ENCODE measurements around the gene LRP1-AS. TPM values are rescaled to one million over a fixed set of nuclear protein-coding genes. Genes with fewer than 3 reads are reported as not detected.

The LRP1-AS gene
- total RNA-seq, 1 experiment from 2014 or later: not detected

DNA sequence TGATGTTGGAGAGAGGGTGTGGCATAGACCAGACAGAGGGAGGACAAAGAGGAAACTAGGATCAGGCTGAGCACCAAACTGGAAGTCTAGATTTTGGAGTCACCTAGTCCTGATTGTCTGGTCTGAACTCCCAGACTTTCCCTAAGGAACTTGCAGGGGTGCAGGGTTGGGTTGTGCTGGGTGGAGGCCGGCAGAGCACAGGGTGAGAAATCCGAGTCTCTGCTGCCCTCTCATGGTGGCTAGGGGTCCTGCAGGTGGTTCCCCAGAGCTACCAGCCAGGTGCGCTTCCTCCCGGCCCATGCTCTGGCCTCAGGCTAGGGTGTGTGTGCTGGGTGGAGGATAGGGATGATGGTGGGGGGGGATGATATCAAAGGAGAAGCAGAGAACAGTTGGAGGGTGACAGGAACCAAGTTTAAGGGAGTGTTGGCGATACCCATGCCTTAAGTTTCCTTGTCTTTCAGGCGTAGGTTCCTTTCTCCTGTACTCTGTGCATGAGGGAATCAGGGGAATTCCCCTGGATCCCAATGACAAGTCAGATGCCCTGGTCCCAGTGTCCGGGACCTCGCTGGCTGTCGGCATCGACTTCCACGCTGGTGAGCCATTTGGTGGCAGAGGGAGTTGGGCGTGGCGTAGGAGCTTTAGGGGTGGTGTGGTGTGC lies 35.6 kb upstream of the LRP1-AS start:
- H3K36me3 ChIP-seq (ENCODE audit: control insufficient read depth, insufficient read depth, low read length): no peaks in the 10 kb centered on the region
- H3K9me3 ChIP-seq (ENCODE audit: control insufficient read depth, insufficient read depth, low read depth, low read length): no peaks in the 10 kb centered on the region
- intact Hi-C loops (cut with micrococcal nuclease; ENCODE audit: unreplicated experiment) (no loop called here), in situ Hi-C loops (cut with HindIII; ENCODE audit: low pct_unique_long_range_greater_than_20kb, low sequenced_read_pairs) (no loop called here)
- ATAC-seq (peak; percentile 95), DNase-seq (ENCODE audit: low read depth, low spot score) (peak; percentile 59)
- no peak overlapping the region for H3K27ac ChIP-seq (ENCODE audit: low read length)
- no peaks in the 10 kb centered on the region for H3K4me1 ChIP-seq (ENCODE audit: control insufficient read depth, insufficient read depth, low read length)
- TF ChIP-seq POLR2AphosphoS5 (IDR thresholded peaks at IDR 0.05; ENCODE audit: low read depth, low read length) (no peak), SIN3A (IDR thresholded peaks at IDR 0.05; ENCODE audit: borderline replicate concordance, insufficient read depth, low read depth, low read length) (no peak)
- TF ChIP-seq, protein P1, sequence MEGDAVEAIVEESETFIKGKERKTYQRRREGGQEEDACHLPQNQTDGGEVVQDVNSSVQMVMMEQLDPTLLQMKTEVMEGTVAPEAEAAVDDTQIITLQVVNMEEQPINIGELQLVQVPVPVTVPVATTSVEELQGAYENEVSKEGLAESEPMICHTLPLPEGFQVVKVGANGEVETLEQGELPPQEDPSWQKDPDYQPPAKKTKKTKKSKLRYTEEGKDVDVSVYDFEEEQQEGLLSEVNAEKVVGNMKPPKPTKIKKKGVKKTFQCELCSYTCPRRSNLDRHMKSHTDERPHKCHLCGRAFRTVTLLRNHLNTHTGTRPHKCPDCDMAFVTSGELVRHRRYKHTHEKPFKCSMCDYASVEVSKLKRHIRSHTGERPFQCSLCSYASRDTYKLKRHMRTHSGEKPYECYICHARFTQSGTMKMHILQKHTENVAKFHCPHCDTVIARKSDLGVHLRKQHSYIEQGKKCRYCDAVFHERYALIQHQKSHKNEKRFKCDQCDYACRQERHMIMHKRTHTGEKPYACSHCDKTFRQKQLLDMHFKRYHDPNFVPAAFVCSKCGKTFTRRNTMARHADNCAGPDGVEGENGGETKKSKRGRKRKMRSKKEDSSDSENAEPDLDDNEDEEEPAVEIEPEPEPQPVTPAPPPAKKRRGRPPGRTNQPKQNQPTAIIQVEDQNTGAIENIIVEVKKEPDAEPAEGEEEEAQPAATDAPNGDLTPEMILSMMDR (IDR thresholded peaks at IDR 0.05): peak; percentile 94
- ChIA-PET CTCF (interaction anchor here (0.5 to 1.1 kb wide), 6 partner anchors 10 to 62 kb away, joined by 3 to 15 read pairs (median 4); partner anchors contain the start of gene LRP1), POLR2A (no interaction called here)
- no peak overlapping the region for H3K4me3 ChIP-seq (ENCODE audit: low read depth in 2 of 2, low read length in 2 of 2)
- no TSS peak for BruUV-seq (replicated peaks)
- no peaks in the 10 kb centered on the region for H3K27me3 ChIP-seq (ENCODE audit: control insufficient read depth, insufficient read depth, low read length)

DNA sequence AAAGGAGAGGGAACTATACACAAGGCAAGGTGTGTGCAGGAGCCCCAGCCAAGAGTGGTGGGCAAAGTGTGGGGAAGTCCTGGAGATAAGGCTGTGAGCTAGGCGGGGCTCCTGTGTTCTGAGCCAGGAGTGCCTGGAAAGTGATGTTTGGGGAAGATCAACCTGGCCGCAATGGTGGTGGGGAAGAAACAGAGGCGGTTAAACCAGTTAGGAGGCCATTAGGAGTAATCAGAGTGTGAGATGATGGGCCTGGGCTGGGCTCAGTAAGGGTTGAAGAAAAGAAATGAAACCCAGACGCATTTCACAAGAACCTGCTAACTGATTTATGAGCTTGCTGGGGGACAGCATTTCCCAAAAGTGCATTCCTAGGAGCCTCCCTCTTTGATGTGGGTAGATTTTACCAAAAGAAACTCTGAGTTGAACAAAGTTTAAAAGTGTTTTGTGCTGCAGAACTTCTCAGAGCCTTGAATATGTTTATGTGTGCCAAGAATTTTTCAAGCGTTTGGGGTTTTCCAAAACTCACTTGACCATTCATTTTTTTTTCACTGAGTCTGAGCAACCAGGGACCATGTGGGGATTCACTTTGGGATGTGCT lies 34.2 kb upstream of the LRP1-AS start:
- in situ Hi-C loops (cut with HindIII; ENCODE audit: low pct_unique_long_range_greater_than_20kb, low sequenced_read_pairs): no loop called here
- no peaks in the 10 kb centered on the region for H3K4me1 ChIP-seq (ENCODE audit: control insufficient read depth, insufficient read depth, low read length)
- DNase-seq (ENCODE audit: low read depth, low spot score): no peak
- no peaks in the 10 kb centered on the region for H3K27me3 ChIP-seq (ENCODE audit: control insufficient read depth, insufficient read depth, low read length)
- ChIA-PET POLR2A (no interaction called here), CTCF (interaction anchor here (0.6 to 1.1 kb wide), 7 partner anchors 36 to 165 kb away, joined by 3 to 14 read pairs (median 4); partner anchors contain the start of gene STAT6)
- no peaks in the 10 kb centered on the region for H3K36me3 ChIP-seq (ENCODE audit: control insufficient read depth, insufficient read depth, low read length)
- BruUV-seq (replicated peaks): no TSS peak
- intact Hi-C loops (cut with micrococcal nuclease; ENCODE audit: unreplicated experiment): no loop called here
- no peak for ATAC-seq
- no peak overlapping the region for H3K4me3 ChIP-seq (ENCODE audit: low read depth in 2 of 2, low read length in 2 of 2)
- no peak overlapping the region for H3K27ac ChIP-seq (ENCODE audit: low read length)
- TF ChIP-seq TCF7L2 (IDR thresholded peaks at IDR 0.05; ENCODE audit: low read depth, low read length) (no peak), POLR2AphosphoS5 (IDR thresholded peaks at IDR 0.05; ENCODE audit: low read depth, low read length) (no peak), SIN3A (IDR thresholded peaks at IDR 0.05; ENCODE audit: borderline replicate concordance, insufficient read depth, low read depth, low read length) (no peak)
- TF ChIP-seq, protein P1 (IDR thresholded peaks at IDR 0.05): no peak
- TF ChIP-seq, protein P2, sequence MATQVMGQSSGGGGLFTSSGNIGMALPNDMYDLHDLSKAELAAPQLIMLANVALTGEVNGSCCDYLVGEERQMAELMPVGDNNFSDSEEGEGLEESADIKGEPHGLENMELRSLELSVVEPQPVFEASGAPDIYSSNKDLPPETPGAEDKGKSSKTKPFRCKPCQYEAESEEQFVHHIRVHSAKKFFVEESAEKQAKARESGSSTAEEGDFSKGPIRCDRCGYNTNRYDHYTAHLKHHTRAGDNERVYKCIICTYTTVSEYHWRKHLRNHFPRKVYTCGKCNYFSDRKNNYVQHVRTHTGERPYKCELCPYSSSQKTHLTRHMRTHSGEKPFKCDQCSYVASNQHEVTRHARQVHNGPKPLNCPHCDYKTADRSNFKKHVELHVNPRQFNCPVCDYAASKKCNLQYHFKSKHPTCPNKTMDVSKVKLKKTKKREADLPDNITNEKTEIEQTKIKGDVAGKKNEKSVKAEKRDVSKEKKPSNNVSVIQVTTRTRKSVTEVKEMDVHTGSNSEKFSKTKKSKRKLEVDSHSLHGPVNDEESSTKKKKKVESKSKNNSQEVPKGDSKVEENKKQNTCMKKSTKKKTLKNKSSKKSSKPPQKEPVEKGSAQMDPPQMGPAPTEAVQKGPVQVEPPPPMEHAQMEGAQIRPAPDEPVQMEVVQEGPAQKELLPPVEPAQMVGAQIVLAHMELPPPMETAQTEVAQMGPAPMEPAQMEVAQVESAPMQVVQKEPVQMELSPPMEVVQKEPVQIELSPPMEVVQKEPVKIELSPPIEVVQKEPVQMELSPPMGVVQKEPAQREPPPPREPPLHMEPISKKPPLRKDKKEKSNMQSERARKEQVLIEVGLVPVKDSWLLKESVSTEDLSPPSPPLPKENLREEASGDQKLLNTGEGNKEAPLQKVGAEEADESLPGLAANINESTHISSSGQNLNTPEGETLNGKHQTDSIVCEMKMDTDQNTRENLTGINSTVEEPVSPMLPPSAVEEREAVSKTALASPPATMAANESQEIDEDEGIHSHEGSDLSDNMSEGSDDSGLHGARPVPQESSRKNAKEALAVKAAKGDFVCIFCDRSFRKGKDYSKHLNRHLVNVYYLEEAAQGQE (IDR thresholded peaks at IDR 0.05; ENCODE audit: insufficient read depth in 1 of 2, low read depth in 2 of 2, low read length in 1 of 2): no peak
- no peaks in the 10 kb centered on the region for H3K9me3 ChIP-seq (ENCODE audit: control insufficient read depth, insufficient read depth, low read depth, low read length)
